K562 (cell line): ENCODE data around the gene PRKG1.

Experiments
- SIN3A ChIP-seq, 2 experiments: fragments of 150-350 bp in 1 of 2; IDR thresholded peaks; 2 replicates each; pipeline ENCODE4 v1.6.1; 2011 to 2016; ENCODE audit warnings: borderline replicate concordance in 2 of 2, low read depth in 2 of 2, low read length in 2 of 2, mild to moderate bottlenecking in 2 of 2, moderate library complexity in 2 of 2; ENCODE audit not compliant: control insufficient read depth in 1 of 2
- SLC30A9 ChIP-seq: fragments of 250-450 bp; sonication (Bioruptor Pico); IDR thresholded peaks from 2 replicates; pipeline ENCODE4 v1.8.0; 2022; ENCODE audit warnings: mild to moderate bottlenecking, moderate library complexity
- ZNF253 ChIP-seq: fragments of 250-450 bp; sonication (Bioruptor Pico); conservative IDR thresholded peaks from 2 replicates; pipeline ENCODE4 v1.6.1; 2021; ENCODE audit warnings: mild to moderate bottlenecking
- TF ChIP-seq, protein P1 (sequence below): fragments of 250-450 bp; sonication (Bioruptor Pico); IDR thresholded peaks from 2 replicates; pipeline ENCODE4 v1.5.0; 2021
- TF ChIP-seq, protein P2 (sequence below), 3 experiments: IDR thresholded peaks in 2 of 3; conservative IDR thresholded peaks in 1 of 3; 2 replicates each; pipeline ENCODE4 v1.5.1; 2011 to 2012; ENCODE audit warnings: low read length in 3 of 3, mild to moderate bottlenecking in 3 of 3, control low read depth in 2 of 3, improper control_type of control experiment in 1 of 3, inconsistent platforms in 1 of 3, low read depth in 1 of 3, mixed read lengths in 1 of 3, moderate library complexity in 1 of 3; ENCODE audit not compliant: insufficient read depth in 2 of 3

DNA sequence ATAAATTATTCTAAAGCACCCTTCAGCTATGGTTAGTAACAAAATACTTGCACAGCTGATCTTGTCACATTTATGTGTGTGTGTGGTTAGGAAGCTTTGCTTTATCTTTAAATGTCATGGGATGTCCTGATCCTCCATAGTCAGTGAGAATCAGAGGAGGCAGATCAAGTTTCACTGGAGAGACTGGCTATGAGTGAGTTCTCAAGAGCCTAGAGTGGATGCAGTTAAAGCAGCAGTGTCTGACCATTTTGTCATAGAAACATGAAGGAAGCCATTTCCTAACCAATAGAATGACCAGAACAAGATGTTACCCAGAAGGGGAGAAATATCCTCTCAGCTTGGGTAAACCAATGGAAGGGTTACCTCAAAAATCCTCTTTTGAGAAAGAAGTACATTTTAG, 1032.6 kb downstream of the PRKG1 start:
- TF ChIP-seq SIN3A (IDR thresholded peaks at IDR 0.05; ENCODE audit: borderline replicate concordance in 2 of 2, control insufficient read depth in 1 of 2, low read depth in 2 of 2, low read length in 2 of 2), result no peak
- no peak for TF ChIP-seq SLC30A9 (CRISPR knock-in tag)
- TF ChIP-seq ZNF253, result no peak
- TF ChIP-seq, protein P1, sequence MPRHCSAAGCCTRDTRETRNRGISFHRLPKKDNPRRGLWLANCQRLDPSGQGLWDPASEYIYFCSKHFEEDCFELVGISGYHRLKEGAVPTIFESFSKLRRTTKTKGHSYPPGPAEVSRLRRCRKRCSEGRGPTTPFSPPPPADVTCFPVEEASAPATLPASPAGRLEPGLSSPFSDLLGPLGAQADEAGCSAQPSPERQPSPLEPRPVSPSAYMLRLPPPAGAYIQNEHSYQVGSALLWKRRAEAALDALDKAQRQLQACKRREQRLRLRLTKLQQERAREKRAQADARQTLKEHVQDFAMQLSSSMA, result no peak
- TF ChIP-seq, protein P2, sequence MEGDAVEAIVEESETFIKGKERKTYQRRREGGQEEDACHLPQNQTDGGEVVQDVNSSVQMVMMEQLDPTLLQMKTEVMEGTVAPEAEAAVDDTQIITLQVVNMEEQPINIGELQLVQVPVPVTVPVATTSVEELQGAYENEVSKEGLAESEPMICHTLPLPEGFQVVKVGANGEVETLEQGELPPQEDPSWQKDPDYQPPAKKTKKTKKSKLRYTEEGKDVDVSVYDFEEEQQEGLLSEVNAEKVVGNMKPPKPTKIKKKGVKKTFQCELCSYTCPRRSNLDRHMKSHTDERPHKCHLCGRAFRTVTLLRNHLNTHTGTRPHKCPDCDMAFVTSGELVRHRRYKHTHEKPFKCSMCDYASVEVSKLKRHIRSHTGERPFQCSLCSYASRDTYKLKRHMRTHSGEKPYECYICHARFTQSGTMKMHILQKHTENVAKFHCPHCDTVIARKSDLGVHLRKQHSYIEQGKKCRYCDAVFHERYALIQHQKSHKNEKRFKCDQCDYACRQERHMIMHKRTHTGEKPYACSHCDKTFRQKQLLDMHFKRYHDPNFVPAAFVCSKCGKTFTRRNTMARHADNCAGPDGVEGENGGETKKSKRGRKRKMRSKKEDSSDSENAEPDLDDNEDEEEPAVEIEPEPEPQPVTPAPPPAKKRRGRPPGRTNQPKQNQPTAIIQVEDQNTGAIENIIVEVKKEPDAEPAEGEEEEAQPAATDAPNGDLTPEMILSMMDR (IDR thresholded peaks at IDR 0.05 in 2 of 3, conservative IDR thresholded peaks at IDR 0.05 in 1 of 3; ENCODE audit: insufficient read depth in 2 of 3, low read depth in 1 of 3, low read length in 3 of 3), result no peak
